ENCODE results near the gene SP6. TPM values are rescaled to one million over a fixed set of nuclear protein-coding genes. Genes with fewer than 3 reads are reported as not detected.

The SP6 gene
- total RNA-seq, 1 donor from 2014 or later, result 2.0 TPM

GRCh38 chr17:47846716-47847340 lies 4.1 kb downstream of the SP6 start:
- no peak overlapping the region for H3K4me3 ChIP-seq (ENCODE audit: low read depth, low read length)
- no peak for TF ChIP-seq CTCF (conservative IDR thresholded peaks at IDR 0.05; ENCODE audit: low read depth, low read length)
- DNase-seq (ENCODE audit: low read depth), result no peak

- no peak overlapping the region for H3K4me3 ChIP-seq (ENCODE audit: low read depth, low read length)
- TF ChIP-seq CTCF (conservative IDR thresholded peaks at IDR 0.05; ENCODE audit: low read depth, low read length), result no peak
- DNase-seq (ENCODE audit: low read depth), result no peak
Observed at GRCh38 chr17:47845716-47846075, 5.3 kb downstream of the SP6 start.

GRCh38 chr17:47844814-47845715 lies 5.9 kb downstream of the SP6 start:
- no peak overlapping the region for H3K4me3 ChIP-seq (ENCODE audit: low read depth, low read length)
- DNase-seq (ENCODE audit: low read depth), result no peak
- peak; percentile 29 for TF ChIP-seq CTCF (conservative IDR thresholded peaks at IDR 0.05; ENCODE audit: low read depth, low read length)

DNA sequence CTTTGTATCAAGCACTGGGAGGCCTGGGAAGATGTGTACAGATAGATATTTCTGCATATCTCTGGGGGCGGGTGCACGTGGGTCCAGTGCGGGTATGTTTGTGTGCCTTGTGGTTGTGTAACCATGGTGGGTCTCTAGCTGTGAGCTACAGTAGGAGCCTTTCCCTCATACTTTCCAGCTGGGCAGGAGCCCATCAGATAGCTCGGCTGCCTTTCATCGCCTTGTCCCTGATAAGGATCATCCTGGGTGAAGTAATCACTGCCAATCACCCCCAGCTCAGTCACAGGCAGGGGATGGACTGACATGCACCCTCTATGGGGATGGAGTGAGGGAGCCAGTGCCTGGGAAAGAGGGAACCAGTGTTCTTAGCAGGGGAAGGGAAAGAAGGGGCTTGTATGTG lies 6.7 kb downstream of the SP6 start:
- DNase-seq (ENCODE audit: low read depth), result no peak
- H3K4me3 ChIP-seq (ENCODE audit: low read depth, low read length), result no peak overlapping the region
- TF ChIP-seq CTCF (conservative IDR thresholded peaks at IDR 0.05; ENCODE audit: low read depth, low read length), result no peak

- no peak for TF ChIP-seq CTCF (conservative IDR thresholded peaks at IDR 0.05; ENCODE audit: low read depth, low read length)
- DNase-seq (ENCODE audit: low read depth), result no peak
- no peak overlapping the region for H3K4me3 ChIP-seq (ENCODE audit: low read depth, low read length)
Observed at GRCh38 chr17:47843391-47843730, 7.6 kb downstream of the SP6 start.

GRCh38 chr17:47841488-47842291 lies 9.3 kb downstream of the SP6 start:
- no peak for DNase-seq (ENCODE audit: low read depth)
- H3K4me3 ChIP-seq (ENCODE audit: low read depth, low read length), result peak overlapping the region; percentile 84
- TF ChIP-seq CTCF (conservative IDR thresholded peaks at IDR 0.05; ENCODE audit: low read depth, low read length), result no peak
